Gastroesophageal sphincter (tissue), 4 donors: Measurements from ENCODE around the gene PLPPR2. TPM values are rescaled to one million over a fixed set of nuclear protein-coding genes. Genes with fewer than 3 reads are reported as not detected.
"Not testable (repeated sequence)": the region's sequence is repeated elsewhere in the genome, so short reads cannot be mapped to it uniquely, and the experiment has no call there.

Source experiments
- ATAC-seq: fragments of 150-250 bp; one replicate; pipeline ENCODE4 v1.9.1; 2016; ENCODE audit warnings: mild to moderate bottlenecking, moderate library complexity
- H3K27ac ChIP-seq, 4 donors: fragments of 200-600 bp; sonication (generic) in 3 of 4; 1 replicate in 3 of 4; 2 replicates in 1 of 4; pipeline ENCODE4 v1.5.1; 2016 to 2019
- H3K27me3 ChIP-seq: fragments of 200-600 bp; sonication (generic); one replicate; pipeline ENCODE4 v1.5.1; 2019
- H3K36me3 ChIP-seq, 2 donors: fragments of 200-600 bp; sonication (generic); one replicate each; pipeline ENCODE4 v1.5.1; 2019; ENCODE audit warnings: control low read depth in 1 of 2
- H3K4me1 ChIP-seq, 3 donors: fragments of 200-600 bp; sonication (generic); 1 replicate in 2 of 3; 2 replicates in 1 of 3; pipeline ENCODE4 v1.5.1; 2016 to 2019; ENCODE audit warnings: control low read depth in 2 of 3
- H3K4me3 ChIP-seq, 2 donors: fragments of 200-600 bp; sonication (generic); one replicate each; pipeline ENCODE4 v1.5.1; 2019; ENCODE audit warnings: mild to moderate bottlenecking in 1 of 2, moderate library complexity in 1 of 2
- H3K9me3 ChIP-seq, 3 donors: fragments of 200-600 bp; sonication (generic); one replicate each; pipeline ENCODE4 v1.5.1; 2017 to 2019; ENCODE audit warnings: control low read depth in 2 of 3
- EP300 ChIP-seq: sonication (generic); formaldehyde crosslinking; IDR thresholded peaks from one replicate; pipeline ENCODE4 v1.6.1; 2017; ENCODE audit warnings: antibody characterized with exemption, mild to moderate bottlenecking
- POLR2A ChIP-seq, 2 donors: fragments of 450-650 bp; IDR thresholded peaks; one replicate each; pipeline ENCODE4 v1.6.1; 2017; ENCODE audit warnings: antibody characterized with exemption in 2 of 2, mild to moderate bottlenecking in 2 of 2, moderate library complexity in 1 of 2
- POLR2AphosphoS5 ChIP-seq: sonication (generic); formaldehyde crosslinking; IDR thresholded peaks from one replicate; pipeline ENCODE4 v1.6.1; 2017; ENCODE audit warnings: antibody characterized with exemption
- WGBS, 2 donors: methylation state at CpG; one replicate each; pipeline ENCODE4 v1.1.5; 2018; ENCODE audit warnings: low coverage in 1 of 2; 5-methylcytosine and 5-hydroxymethylcytosine counted together
- total RNA-seq, 4 donors: library from RNA; depleted of rRNA; stranded (reverse); fragments of >200 nt; gene quantifications; one replicate each; pipeline ENCODE4 v1.1.0, GENCODE V29; 2016
- TF ChIP-seq, protein P1 (sequence below), 4 experiments: fragments of 200-600 bp in 2 of 4; fragments of 450-650 bp in 2 of 4; sonication (generic) in 1 of 4; IDR thresholded peaks; one replicate each; pipeline ENCODE4 v1.5.1; 2017 to 2019; ENCODE audit warnings: antibody characterized with exemption in 4 of 4, mild to moderate bottlenecking in 2 of 4, moderate library complexity in 2 of 4

The PLPPR2 gene
- total RNA-seq, 4 donors from 2014 or later, result 20.5 to 57.7 (median 44.9) TPM

DNA sequence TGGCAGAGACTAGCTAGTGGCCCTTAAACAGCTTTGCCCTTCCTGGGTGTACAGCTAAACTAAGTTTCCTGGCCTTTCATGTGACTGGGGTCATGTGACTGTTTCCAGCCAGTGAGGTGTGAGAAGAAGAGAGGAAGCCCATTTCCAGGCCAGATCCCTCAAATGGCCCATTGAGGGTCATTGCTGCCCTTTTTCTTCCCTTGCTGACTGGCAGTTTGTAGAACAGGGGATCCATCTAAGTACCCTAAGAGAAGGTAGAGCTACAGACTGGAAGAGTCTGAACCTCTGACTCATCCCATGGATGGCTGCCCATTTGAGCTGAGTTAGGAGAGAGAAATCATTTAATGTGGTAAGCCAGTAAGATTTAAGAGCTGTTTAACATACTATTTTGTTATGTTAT, 22.0 kb downstream of the PLPPR2 start:
- Histone ChIP-seq H3K9me3 (no peaks in the 10 kb centered on the region), H3K27ac (peak overlapping the region in 3 of 4 donors; percentile 51 to 70 (median 51)), H3K36me3 (peaks cover 0 to 10% of the 10 kb centered on the region in 2 donors), H3K4me3 (no peak overlapping the region), H3K27me3 (peaks cover 9% of the 10 kb centered on the region), H3K4me1 (peaks cover 0 to 81% (median 33%) of the 10 kb centered on the region in 3 donors)
- TF ChIP-seq, protein P1, sequence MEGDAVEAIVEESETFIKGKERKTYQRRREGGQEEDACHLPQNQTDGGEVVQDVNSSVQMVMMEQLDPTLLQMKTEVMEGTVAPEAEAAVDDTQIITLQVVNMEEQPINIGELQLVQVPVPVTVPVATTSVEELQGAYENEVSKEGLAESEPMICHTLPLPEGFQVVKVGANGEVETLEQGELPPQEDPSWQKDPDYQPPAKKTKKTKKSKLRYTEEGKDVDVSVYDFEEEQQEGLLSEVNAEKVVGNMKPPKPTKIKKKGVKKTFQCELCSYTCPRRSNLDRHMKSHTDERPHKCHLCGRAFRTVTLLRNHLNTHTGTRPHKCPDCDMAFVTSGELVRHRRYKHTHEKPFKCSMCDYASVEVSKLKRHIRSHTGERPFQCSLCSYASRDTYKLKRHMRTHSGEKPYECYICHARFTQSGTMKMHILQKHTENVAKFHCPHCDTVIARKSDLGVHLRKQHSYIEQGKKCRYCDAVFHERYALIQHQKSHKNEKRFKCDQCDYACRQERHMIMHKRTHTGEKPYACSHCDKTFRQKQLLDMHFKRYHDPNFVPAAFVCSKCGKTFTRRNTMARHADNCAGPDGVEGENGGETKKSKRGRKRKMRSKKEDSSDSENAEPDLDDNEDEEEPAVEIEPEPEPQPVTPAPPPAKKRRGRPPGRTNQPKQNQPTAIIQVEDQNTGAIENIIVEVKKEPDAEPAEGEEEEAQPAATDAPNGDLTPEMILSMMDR (IDR thresholded peaks at IDR 0.05), result no peak
- no peak for TF ChIP-seq POLR2AphosphoS5
- TF ChIP-seq EP300, result no peak
- TF ChIP-seq POLR2A (IDR thresholded peaks at IDR 0.05), result no peak
- no peak for ATAC-seq

DNA sequence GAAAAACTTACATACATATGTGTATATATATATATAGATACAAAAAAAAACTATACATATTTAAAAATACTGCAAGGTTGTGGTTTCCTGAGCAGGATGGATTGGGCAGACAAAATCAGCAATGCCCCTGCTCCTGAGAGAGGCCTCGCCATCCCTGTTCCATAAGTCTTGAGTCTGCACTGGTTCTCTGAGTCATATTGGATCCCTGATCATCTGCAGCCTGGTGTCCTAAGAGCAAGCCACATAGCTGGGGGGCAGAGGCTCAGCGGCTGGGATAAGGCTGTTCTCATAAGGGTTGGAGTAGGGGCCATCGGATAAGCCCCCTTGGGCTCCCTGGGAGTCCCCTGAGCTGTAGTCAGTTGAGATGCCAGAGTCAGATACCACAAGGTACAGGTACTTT, 22.5 kb downstream of the PLPPR2 start:
- Histone ChIP-seq H3K9me3 (no peaks in the 10 kb centered on the region), H3K4me3 (no peak overlapping the region), H3K27me3 (peaks cover 14% of the 10 kb centered on the region), H3K27ac (peak overlapping the region in 3 of 4 donors; percentile 51 to 69 (median 51)), H3K4me1 (peaks cover 0 to 86% (median 35%) of the 10 kb centered on the region in 3 donors), H3K36me3 (peaks cover 0 to 10% of the 10 kb centered on the region in 2 donors)
- ATAC-seq, result no peak
- no peak for TF ChIP-seq POLR2A (IDR thresholded peaks at IDR 0.05)
- TF ChIP-seq EP300, result no peak
- TF ChIP-seq, protein P1 (IDR thresholded peaks at IDR 0.05), result no peak
- TF ChIP-seq POLR2AphosphoS5, result no peak
- 84 to 100% methylated on average over 2 of the region's 3 CpGs for WGBS, 2 donors

DNA sequence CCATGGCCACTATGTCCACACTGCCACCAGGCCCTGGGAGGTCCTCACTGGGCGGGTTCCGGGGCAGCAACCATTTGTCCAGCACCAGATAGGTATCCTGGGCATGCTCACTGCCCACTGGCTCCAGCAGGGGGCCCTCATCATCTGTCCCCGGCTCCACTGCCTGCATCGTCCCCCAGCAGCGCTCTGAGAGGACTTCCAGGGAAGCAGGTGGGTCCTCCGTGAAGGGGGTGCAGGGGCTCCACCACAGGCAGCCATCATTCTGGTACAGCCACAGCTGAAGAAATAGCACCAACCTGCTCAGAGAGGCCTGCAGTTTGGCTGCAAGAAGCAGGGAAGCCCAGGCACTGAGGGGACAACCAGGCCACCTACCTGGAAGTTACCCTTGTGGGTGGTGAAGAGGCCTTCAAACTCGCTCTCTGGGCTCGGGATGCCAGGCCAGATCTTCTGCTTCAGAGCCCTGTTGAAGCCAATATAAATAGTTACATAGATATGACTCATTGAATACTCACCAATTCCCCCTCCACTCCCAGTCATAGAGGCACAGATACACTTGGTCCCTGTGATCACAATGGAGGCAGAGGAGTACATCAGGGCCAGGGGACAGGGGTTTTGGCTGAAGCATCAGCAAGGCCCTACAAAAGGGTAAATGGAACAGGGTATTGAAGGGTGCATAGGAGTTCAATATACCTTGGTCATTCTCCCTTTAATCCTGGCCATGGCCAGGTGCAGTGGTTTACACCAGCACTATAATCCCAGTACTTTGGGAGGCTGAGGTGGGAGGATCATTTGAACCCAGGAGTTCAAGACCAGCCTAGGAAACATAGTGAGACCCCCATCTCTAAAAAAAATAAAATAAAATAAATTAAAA, 23.3 kb downstream of the PLPPR2 start:
- Histone ChIP-seq H3K27me3 (peaks cover 22% of the 10 kb centered on the region), H3K9me3 (no peaks in the 10 kb centered on the region), H3K27ac (peak overlapping the region in 3 of 4 donors; percentile 51 to 69 (median 51)), H3K36me3 (peaks cover 0 to 10% of the 10 kb centered on the region in 2 donors), H3K4me3 (no peak overlapping the region), H3K4me1 (peaks cover 0 to 92% (median 43%) of the 10 kb centered on the region in 3 donors)
- no peak for ATAC-seq
- TF ChIP-seq EP300, result no peak
- TF ChIP-seq, protein P1 (IDR thresholded peaks at IDR 0.05), result peak in 3 of 4 experiments; percentile 33 to 61 (median 40)
- no peak for TF ChIP-seq POLR2A (IDR thresholded peaks at IDR 0.05)
- 8% methylated on average over 2 of the region's 8 CpGs; no CpG with 5 or more reads in 1 of the 2 donors for WGBS, 2 donors

DNA sequence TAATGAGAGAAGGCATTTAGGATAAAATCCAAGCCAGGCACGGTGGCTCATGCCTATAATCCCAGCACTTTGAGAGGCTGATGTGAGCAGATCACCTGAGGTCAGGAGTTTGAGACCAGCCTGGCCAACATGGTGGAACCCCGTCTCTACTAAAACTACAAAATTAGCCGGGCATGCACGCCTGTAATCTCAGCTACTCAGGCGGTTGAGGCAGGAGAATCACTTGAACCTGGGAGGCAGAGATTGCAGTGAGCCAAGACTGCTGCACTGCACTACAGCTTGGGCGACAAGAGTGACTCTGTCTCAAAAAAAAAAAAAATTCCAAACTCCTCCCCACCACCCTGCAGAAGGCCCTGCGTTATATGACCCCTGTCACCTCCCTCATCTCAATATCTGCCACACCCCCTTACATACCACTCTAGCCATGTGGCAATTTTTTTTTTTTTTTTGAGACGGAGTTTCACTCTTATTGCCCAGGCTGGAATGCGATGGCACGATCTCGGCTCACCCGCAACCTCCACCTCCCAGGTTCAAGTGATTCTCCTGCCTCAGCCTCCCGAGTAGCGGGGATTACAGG, 24.1 kb downstream of the PLPPR2 start:
- Histone ChIP-seq H3K4me1 (peaks cover 0 to 92% (median 44%) of the 10 kb centered on the region in 3 donors), H3K27me3 (peaks cover 30% of the 10 kb centered on the region)
- H3K36me3 ChIP-seq, H3K27ac ChIP-seq, H3K9me3 ChIP-seq, ATAC-seq, H3K4me3 ChIP-seq: not testable (repeated sequence)
- 66 to 81% methylated on average over 4 to 13 of the region's 14 CpGs for WGBS, 2 donors

DNA sequence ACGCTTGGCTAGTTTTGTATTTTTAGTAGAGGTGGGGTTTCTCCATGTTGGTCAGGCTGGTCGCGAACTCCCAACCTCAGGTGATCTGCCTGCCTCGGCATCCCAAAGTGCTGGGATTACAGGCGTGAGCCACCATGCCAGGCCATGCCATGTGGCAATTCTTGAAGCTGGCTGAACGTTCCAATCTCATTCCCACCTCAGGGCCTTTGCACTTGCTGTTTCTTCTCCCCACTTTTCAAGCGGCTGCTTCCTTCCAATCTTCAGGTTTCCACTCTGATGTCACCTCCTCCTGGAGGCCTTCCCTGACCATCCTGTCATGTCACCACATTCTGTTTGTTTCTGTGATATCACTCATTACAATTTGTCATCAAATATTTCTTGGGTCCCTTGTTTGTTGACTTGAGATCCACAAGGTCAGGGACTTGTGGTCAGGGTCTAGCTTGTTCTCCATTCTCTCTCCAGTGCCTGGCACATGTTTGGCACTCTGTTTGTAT, 24.7 kb downstream of the PLPPR2 start:
- ATAC-seq, result no peak
- H3K27me3 ChIP-seq, result peaks cover 30% of the 10 kb centered on the region
- H3K9me3 ChIP-seq, result no peaks in the 10 kb centered on the region
- H3K27ac ChIP-seq, result peak overlapping the region in 2 of 4 donors; percentile 85 to 88
- WGBS, 2 donors, result 95 to 100% methylated on average over 2 to 7 of the region's 7 CpGs
- H3K4me1 ChIP-seq, result peaks cover 0 to 94% (median 44%) of the 10 kb centered on the region in 3 donors
- TF ChIP-seq, protein P1 (IDR thresholded peaks at IDR 0.05), result no peak
- TF ChIP-seq POLR2AphosphoS5, result no peak
- no peak for TF ChIP-seq POLR2A (IDR thresholded peaks at IDR 0.05)
- no peak for TF ChIP-seq EP300
- H3K4me3 ChIP-seq, result peak overlapping the region in 1 of 2 donors; percentile 76
- peaks cover 0 to 10% of the 10 kb centered on the region in 2 donors for H3K36me3 ChIP-seq
